ENCODE results near the gene SNX25.
A peak's percentile ranks its signal among the peaks of the same experiment; 100 is the strongest.
"Not testable (repeated sequence)": the region's sequence is repeated elsewhere in the genome, so short reads cannot be mapped to it uniquely, and the experiment has no call there.

SNX25 gene

GRCh38 chr4:185209031-185209851 lies at the start of gene SNX25:
Gene SNX25 (plus strand): TSS chr4:185209598. CDS start chr4:185209827, 229 bp downstream.
- peak; percentile 75 for DNase-seq (ENCODE audit: low spot score)

GRCh38 chr4:185165605-185166063 lies 43.8 kb upstream of the SNX25 start:
- peak; percentile 20 for DNase-seq (ENCODE audit: low spot score)

GRCh38 chr4:185167234-185167633 lies 42.2 kb upstream of the SNX25 start:
- no peak for DNase-seq (ENCODE audit: low spot score)

- DNase-seq (ENCODE audit: low spot score), result no peak
Observed at GRCh38 chr4:185171373-185172071, 37.9 kb upstream of the SNX25 start.

GRCh38 chr4:185179488-185179887 lies 29.9 kb upstream of the SNX25 start:
- DNase-seq (ENCODE audit: low spot score), result no peak

- no peak for DNase-seq (ENCODE audit: low spot score)
Observed at GRCh38 chr4:185182239-185182638, 27.2 kb upstream of the SNX25 start.

GRCh38 chr4:185183622-185184281 lies 25.6 kb upstream of the SNX25 start:
- DNase-seq (ENCODE audit: low spot score), result peak; percentile 54

- no peak for DNase-seq (ENCODE audit: low spot score)
Observed at GRCh38 chr4:185186769-185187168, 22.6 kb upstream of the SNX25 start.

- no peak for DNase-seq (ENCODE audit: low spot score)
Observed at GRCh38 chr4:185189606-185190305, 19.6 kb upstream of the SNX25 start.

- no peak for DNase-seq (ENCODE audit: low spot score)
Observed at GRCh38 chr4:185190306-185190856, 19.0 kb upstream of the SNX25 start.

GRCh38 chr4:185192059-185192458 lies 17.3 kb upstream of the SNX25 start:
- DNase-seq (ENCODE audit: low spot score), result no peak

- no peak for DNase-seq (ENCODE audit: low spot score)
Observed at GRCh38 chr4:185194924-185195888, 14.2 kb upstream of the SNX25 start.

- DNase-seq (ENCODE audit: low spot score), result no peak
Observed at GRCh38 chr4:185196437-185196836, 13.0 kb upstream of the SNX25 start.

- not testable (repeated sequence) for DNase-seq (ENCODE audit: low spot score)
Observed at GRCh38 chr4:185198189-185198588, 11.2 kb upstream of the SNX25 start.

GRCh38 chr4:185201977-185202962 lies 7.1 kb upstream of the SNX25 start:
- DNase-seq (ENCODE audit: low spot score), result no peak

- no peak for DNase-seq (ENCODE audit: low spot score)
Observed at GRCh38 chr4:185202984-185203485, 6.4 kb upstream of the SNX25 start.

GRCh38 chr4:185203486-185204237 lies 5.7 kb upstream of the SNX25 start, which contains the start of gene CFAP97:
Gene CFAP97 (minus strand): TSS chr4:185204000. CDS start chr4:185191196, 12,804 bp downstream.
- peak; percentile 91 for DNase-seq (ENCODE audit: low spot score)

- no peak for DNase-seq (ENCODE audit: low spot score)
Observed at GRCh38 chr4:185204238-185204910, 5.0 kb upstream of the SNX25 start.
